Motor neuron (in vitro differentiated cells): ENCODE measurements around the gene COL25A1. TPM values are rescaled to one million over a fixed set of nuclear protein-coding genes. Genes with fewer than 3 reads are reported as not detected.
"Not testable (repeated sequence)": the region's sequence is repeated elsewhere in the genome, so short reads cannot be mapped to it uniquely, and the experiment has no call there.

Source experiments
- ATAC-seq, 8 experiments: fragments of 200-7000 bp; cut with Tn5 transposase; replicated peaks in 6 of 8; 2 replicates each; pipeline ENCODE4 v1.8.0; 2021; ENCODE audit warnings: mild to moderate bottlenecking in 8 of 8, moderate library complexity in 8 of 8
- H3K27ac ChIP-seq, 2 donors: fragments of 250-450 bp; sonication (Bioruptor Pico); 2 replicates each; pipeline ENCODE4 v1.9.0; 2021; ENCODE audit warnings: antibody characterized with exemption in 2 of 2, mild to moderate bottlenecking in 2 of 2, moderate library complexity in 1 of 2
- H3K4me1 ChIP-seq, 2 donors: fragments of 250-450 bp; sonication (Bioruptor Pico); replicated peaks in 1 of 2; 2 replicates each; pipeline ENCODE4 v1.6.1; 2021; ENCODE audit warnings: antibody characterized with exemption in 2 of 2, mild to moderate bottlenecking in 2 of 2, moderate library complexity in 1 of 2
- H3K4me3 ChIP-seq, 5 donors: fragments of 250-450 bp; sonication (Bioruptor Pico); 2 replicates each; pipeline ENCODE4 v1.9.0; 2021; ENCODE audit warnings: antibody characterized with exemption in 5 of 5, mild to moderate bottlenecking in 5 of 5, moderate library complexity in 4 of 5
- WGBS, 10 experiments: fragments of 450-650 bp; shearing (Covaris generic); methylation state at CpG; one replicate each; pipeline ENCODE4 v1.0.0; 2022; 5-methylcytosine and 5-hydroxymethylcytosine counted together
- in situ Hi-C, 9 experiments: fragments of 400-800 bp; cut with MboI; loops; one replicate each; pipeline ENCODE4 v1.15.0; 2021; ENCODE audit warnings: low sequenced_read_pairs in 9 of 9, low pct_unique_long_range_greater_than_20kb in 2 of 9; ENCODE audit not compliant: unreplicated experiment in 9 of 9
- total RNA-seq, 8 experiments: library from RNA; unstranded; fragments of 300-600 nt; gene quantifications; 2 replicates each; pipeline versions ENCODE4 v1.2.3 to v1.2.4, GENCODE V29; 2022

COL25A1 gene
- total RNA-seq, 8 experiments from 2014 or later = 1.3 to 15.1 (median 2.7) TPM

DNA sequence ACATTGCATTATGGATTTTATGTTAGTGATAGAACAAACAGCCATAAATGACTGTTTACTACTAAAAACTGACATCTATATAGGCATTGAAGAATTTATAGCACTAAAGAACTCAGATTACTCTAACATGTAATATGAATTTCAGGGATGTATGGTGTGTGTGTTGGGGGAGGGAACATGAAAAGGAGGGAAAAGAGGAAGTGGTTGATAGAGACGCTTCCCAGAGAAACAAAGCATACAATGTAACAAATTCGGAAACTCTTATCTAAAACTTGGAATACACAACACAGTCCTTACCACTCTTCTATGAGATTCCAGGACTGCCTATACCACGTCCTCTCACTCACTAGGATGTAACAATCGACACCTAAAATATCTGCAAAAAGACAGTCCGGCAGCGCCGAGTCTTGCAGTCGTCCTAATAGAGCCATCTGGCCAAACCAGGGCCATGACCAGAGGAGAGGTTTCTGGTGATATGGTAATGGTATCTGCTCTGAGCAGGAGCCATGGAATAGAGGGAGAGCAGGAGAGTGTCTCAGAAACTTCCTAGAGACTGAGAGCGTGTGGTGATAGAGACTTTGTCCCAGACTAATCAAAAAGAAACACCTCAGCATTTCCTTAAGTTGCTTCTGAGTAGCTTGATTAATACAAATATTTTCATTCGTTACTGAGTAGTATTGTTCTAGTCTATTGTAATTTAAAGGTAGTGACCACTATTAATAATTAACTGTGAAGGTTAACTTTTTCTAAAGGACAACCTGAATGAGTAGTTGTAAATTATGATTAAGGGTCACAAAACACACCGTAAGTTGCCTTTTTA, 287.7 kb downstream of the COL25A1 start:
- no peak for ATAC-seq
- in situ Hi-C loops = no loop called here
- 69 to 100% (median 89%) methylated on average over 1 to 9 of the region's 11 CpGs; no CpG with 5 or more reads in 1 of the 10 experiments for WGBS, 10 experiments
- Histone ChIP-seq H3K27ac (no peak overlapping the region), H3K4me3 (no peak overlapping the region), H3K4me1 (peaks cover 6 to 7% of the 10 kb centered on the region in 2 donors)

DNA sequence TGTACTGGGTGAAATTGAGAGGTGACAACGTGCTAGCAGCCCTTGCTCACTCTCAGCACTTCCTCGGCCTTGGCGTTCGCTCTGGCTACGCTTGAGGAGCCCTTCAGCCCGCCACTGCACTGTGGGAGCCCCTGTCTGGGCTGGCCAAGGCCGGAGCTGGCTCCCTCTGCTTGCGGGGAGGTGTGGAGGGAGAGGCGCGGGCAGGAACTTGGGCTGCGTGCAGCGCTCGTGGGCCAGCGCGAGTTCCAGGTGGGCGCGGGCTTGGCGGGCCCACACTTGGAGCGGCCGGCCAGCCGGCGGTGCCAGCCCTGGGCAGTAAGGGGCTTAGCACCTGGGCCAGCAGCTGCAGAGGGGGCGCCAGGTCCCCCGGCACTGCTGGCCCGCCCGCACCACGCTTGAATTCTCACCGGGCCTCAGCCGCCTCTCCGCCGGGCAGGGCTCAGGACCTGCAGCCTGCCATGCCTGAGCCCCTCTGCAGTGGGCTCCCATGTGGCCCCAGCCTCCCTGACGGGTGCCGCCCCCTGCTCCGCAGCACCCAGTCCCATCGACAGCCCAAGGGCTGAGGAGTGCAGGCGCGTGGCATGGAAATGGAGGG, 290.1 kb downstream of the COL25A1 start:
- Histone ChIP-seq H3K27ac (no peak overlapping the region), H3K4me1 (peaks cover 9 to 10% of the 10 kb centered on the region in 2 donors), H3K4me3 (no peak overlapping the region)
- 65 to 100% (median 97%) methylated on average over 1 to 7 of the region's 37 CpGs; no CpG with 5 or more reads in 4 of the 10 experiments for WGBS, 10 experiments
- ATAC-seq = no peak
- in situ Hi-C loops = no loop called here

DNA sequence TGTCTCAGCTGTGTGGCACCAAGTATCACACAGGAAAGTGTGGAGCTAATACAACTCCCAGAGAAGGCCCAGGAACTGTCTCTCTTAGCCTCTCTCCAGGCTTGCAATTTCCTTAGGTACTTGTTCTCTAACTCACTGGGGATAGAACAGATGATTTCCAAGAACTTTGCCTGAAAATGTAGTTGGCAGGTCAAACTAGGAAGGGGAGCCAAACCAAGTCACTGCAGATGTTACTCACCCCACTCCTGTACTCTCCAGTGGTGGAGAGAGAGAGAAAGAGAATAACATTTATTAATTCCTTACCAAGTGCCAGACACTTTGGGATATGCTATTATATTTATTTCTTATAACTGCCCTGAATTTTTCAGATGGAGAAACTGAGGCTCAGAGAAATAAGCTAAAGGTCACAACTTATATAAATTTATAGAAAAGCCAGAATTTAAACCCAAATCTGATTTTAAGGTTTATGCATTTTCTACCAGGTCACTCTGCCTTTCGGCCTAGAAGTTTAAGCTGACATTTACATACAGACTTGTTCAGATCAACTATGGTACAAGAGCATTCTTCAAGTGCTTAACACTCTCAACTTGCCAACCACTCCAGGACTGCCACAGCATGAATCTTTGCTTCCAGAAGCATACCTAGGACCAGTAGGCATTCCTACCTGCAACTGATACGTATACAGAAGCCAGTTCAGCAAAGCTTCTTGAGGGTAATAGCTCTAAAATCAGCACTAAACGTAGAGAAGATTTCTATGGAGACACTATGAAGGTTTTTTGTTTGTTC, 291.0 kb downstream of the COL25A1 start:
- ATAC-seq = no peak
- Histone ChIP-seq H3K27ac (no peak overlapping the region), H3K4me3 (no peak overlapping the region), H3K4me1 (peaks cover 9 to 10% of the 10 kb centered on the region in 2 donors)
- in situ Hi-C loops = no loop called here
- WGBS, 10 experiments = 80 to 100% (median 89%) methylated on average over 1 to 3 of the region's 3 CpGs; no CpG with 5 or more reads in 1 of the 10 experiments

- no peak for ATAC-seq
- Histone ChIP-seq H3K4me1 (peaks cover 9 to 10% of the 10 kb centered on the region in 2 donors), H3K4me3 (no peak overlapping the region), H3K27ac (no peak overlapping the region)
- 25 to 90% (median 57%) methylated on average over 2 of the region's 2 CpGs for WGBS, 10 experiments
- in situ Hi-C loops = no loop called here
These were observed 291.9 kb downstream of the COL25A1 start for GRCh38 chr4:109010521-109010920.

GRCh38 chr4:109009909-109010308, 292.5 kb downstream of the COL25A1 start:
- Histone ChIP-seq H3K4me3 (no peak overlapping the region), H3K27ac (no peak overlapping the region), H3K4me1 (peaks cover 9 to 10% of the 10 kb centered on the region in 2 donors)
- peak; percentile 48 to 84 (median 72) for ATAC-seq
- in situ Hi-C loops = no loop called here
- WGBS, 10 experiments = 0 to 60% (median 16%) methylated on average over 1 of the region's 1 CpG; no CpG with 5 or more reads in 2 of the 10 experiments

DNA sequence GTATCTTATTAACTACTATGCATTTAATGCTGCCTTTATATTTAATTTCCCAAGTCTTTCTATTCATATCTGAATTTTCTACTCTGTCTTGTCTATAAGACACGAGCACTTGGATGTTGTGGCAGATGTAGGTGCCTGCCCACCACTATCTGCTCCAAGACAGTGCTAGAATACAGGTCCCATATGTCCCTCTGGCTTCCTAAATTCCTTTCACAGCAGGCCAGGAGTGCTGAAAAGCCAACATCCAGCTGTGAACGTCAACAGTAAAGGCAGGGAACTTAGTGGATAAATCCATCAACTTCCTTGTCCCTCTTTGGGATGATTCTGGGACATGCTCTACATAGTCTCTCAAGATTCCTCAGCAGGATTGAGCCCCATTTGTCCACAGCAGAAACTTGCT, 294.5 kb downstream of the COL25A1 start:
- Histone ChIP-seq H3K4me3 (no peak overlapping the region), H3K4me1 (peaks cover 9 to 10% of the 10 kb centered on the region in 2 donors), H3K27ac (no peak overlapping the region)
- no peak for ATAC-seq
- WGBS, 10 experiments = 60 to 100% (median 73%) methylated on average over 1 to 2 of the region's 2 CpGs; no CpG with 5 or more reads in 3 of the 10 experiments
- in situ Hi-C loops = no loop called here

DNA sequence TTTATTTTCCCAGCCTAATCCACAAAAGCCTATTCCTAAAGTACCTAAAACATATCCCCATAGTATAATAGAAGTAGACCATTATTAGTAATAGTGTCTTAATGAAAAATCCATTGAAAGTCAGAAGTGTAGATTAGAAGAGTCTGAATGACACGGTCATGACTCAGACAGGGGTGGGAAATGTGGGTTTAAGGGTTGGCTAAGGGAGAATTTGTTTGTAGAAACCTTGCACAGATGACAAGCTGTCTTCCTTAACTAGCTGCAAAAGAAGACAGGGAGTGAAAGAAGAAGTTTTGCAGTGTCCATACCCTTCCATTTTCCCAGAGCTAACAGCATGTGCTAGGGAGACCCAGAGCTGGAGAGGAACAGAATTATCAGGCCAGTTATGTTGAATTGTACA, 296.9 kb downstream of the COL25A1 start:
- in situ Hi-C loops = no loop called here
- WGBS, 10 experiments = 17 to 100% (median 67%) methylated on average over 1 of the region's 1 CpG; no CpG with 5 or more reads in 2 of the 10 experiments
- Histone ChIP-seq H3K4me1 (peaks cover 9% of the 10 kb centered on the region in 2 donors), H3K4me3 (no peak overlapping the region), H3K27ac (no peak overlapping the region)
- ATAC-seq = peak in 1 of 8 experiments; percentile 47

DNA sequence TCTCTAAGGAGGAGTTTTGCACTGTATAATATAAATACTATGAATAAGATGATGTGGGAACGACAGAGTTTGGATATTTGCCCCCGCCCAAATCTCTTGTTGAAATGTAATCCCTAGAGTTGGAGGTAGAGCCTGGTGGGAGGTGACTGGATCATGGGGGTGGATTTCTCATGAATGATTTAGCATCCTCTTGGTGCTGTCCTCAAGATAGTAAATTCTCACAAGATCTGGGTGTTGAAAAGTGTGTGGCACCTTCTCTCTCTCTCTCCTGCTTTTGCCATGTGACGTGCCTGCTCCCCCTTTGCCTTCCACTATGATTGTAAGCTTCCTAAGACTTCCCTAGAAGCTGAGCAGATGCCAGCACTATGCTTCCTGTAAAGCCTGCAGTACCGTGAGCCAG, 298.0 kb downstream of the COL25A1 start:
- in situ Hi-C loops = no loop called here
- 60 to 100% (median 90%) methylated on average over 1 to 4 of the region's 4 CpGs; no CpG with 5 or more reads in 1 of the 10 experiments for WGBS, 10 experiments
- no peak for ATAC-seq
- Histone ChIP-seq H3K4me1 (no peaks in the 10 kb centered on the region), H3K27ac (no peak overlapping the region), H3K4me3 (no peak overlapping the region)

DNA sequence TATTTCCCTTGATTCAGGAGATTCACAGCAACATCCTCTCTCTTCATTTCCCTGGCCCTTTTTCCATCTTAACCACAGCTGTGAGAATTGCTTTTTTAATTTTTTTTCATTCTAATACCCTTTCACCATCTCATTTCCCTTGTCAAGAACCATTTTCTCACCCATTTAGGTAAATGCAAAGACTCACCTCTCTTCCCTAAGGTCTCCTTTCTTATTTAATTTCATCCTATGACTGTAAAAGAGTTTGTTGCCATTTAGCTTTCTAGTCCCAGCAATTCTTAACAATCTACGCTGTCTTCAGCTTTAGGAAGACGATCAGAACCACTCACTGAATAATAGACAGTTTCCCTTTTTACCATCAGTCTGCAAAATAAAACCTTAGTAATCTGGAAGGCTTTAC, 298.5 kb downstream of the COL25A1 start:
- ATAC-seq = no peak

DNA sequence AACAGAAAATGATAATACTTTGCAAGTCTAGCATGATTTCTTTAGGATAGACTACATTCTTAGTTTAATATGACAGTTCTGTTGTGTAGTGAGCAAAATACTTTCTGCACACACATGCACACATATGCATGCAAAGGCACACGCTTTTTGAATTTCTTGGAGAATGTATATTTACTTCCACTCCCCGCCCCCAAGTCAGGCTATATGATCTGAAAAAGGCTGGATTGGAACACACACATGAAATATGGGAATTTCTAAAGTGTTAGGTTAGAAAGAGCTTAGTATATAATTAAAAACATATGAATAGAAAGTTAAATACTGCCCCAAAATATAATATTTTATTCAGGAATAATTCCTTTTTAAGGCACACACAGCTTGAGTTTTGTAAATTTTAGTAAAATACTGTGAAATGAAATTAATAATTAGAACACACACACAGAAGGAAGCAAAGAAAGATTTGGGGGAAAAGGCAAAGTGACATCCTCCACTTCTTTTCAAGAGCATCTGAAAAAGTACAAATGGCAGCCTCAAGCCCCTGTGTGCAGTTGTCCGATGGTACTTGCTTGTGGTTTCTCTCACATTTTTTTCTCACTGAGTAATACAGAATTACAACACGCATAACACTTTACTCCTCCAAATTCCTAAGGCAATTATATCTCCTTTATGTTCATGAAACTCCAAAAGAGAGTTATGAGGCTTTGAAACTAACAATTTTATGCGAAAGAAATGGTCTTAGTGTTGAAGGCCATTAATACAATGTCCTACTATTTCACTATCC, 310.7 kb downstream of the COL25A1 start:
- in situ Hi-C loops = no loop called here
- 3 to 100% (median 94%) methylated on average over 2 to 5 of the region's 5 CpGs for WGBS, 10 experiments
- H3K4me1 ChIP-seq = no peaks in the 10 kb centered on the region
- H3K4me3 ChIP-seq = no peak overlapping the region
- ATAC-seq = peak in 3 of 8 experiments; percentile 62 to 71 (median 63)
- H3K27ac ChIP-seq = no peak overlapping the region

More for the DNA sequence above, 298.5 kb downstream of the COL25A1 start:
- WGBS, 10 experiments = 50 to 100% (median 82%) methylated on average over 1 to 2 of the region's 2 CpGs
- Histone ChIP-seq H3K4me1 (no peaks in the 10 kb centered on the region), H3K27ac (no peak overlapping the region), H3K4me3 (no peak overlapping the region)
- in situ Hi-C loops = no loop called here

DNA sequence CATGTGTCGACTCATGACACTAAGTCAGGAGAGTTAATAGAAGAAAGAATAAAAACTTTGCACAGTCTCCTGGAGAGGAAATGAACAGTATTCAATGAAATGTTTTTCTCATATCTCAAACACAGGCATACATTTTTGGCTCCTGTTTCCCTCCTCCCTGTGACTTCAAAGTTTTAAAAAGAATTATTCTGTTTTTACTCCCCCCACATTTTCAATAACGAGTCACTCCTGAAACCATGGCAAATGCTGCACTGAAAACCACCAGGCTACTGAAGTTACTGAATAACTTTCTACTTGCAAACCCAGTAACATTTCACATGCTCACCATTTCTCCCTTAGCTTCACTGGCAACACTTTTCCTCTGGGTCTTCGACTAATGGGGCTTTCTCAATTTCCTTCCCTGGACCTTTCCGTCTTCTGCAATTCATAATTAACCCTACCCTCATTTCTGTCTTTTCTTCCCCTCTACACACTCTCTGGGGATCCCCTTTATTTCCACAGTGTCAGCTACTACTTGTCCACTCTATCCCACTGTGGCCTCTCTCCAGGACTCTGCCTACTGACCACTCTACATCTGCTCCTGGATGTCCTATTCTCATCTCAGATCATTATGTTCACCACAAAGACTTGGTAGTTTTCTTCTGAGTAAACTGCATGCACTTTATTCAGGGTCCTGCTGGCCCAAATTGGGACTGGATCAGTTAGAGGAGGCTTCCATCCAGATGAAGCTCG, 313.8 kb downstream of the COL25A1 start:
- WGBS, 10 experiments = 71 to 90% (median 83%) methylated on average over 1 to 5 of the region's 5 CpGs
- no peak overlapping the region for H3K27ac ChIP-seq
- H3K4me1 ChIP-seq = no peaks in the 10 kb centered on the region
- no peak for ATAC-seq
- H3K4me3 ChIP-seq = no peak overlapping the region
- in situ Hi-C loops = no loop called here

- H3K4me3 ChIP-seq, H3K4me1 ChIP-seq, in situ Hi-C loops, H3K27ac ChIP-seq, ATAC-seq: not testable (repeated sequence)
- WGBS, 10 experiments = no CpG with 5 or more reads among the region's 30 CpGs
These were observed 318.0 kb downstream of the COL25A1 start for GRCh38 chr4:108984495-108984894.
